Spinal cord (tissue), 4 donors: ENCODE results near the gene ROS1. TPM values are rescaled to one million over a fixed set of nuclear protein-coding genes. Genes with fewer than 3 reads are reported as not detected.

ENCODE experiments used
- polyA plus RNA-seq, 2 donors: library from polyadenylated mRNA; unstranded; fragments of 120-200 nt; gene quantifications; one replicate each; pipeline ENCODE4 v1.2.1, GENCODE V29; 2013; ENCODE audit not compliant: insufficient read length in 2 of 2
- small RNA-seq: library from RNA; depleted of rRNA; stranded (forward); fragments of <200 nt; gene quantifications from one replicate; pipeline ENCODE3, GENCODE V24; 2014; ENCODE audit warnings: low replicate concordance
- total RNA-seq, 2 donors: library from RNA; depleted of rRNA in 1 of 2; stranded (reverse); fragments of 120-200 nt in 1 of 2; fragments of >200 nt in 1 of 2; gene quantifications; one replicate each; pipeline versions ENCODE4 v1.2.3 to v1.2.4, GENCODE V29; 2013 to 2014

ROS1 gene
- total and polyA plus RNA-seq, 4 donors = 0.03 TPM; not detected in 3

Small RNAs within 50 kb of the gene (small RNA-seq; reads per million reads assigned to genes)
- gene RN7SKP18 (not detected), gene RNU6-253P (not detected)

Other genes with a start within 250 kb of the ROS1 start
- gene VGLL2, start 160.4 kb downstream of the ROS1 start, total RNA-seq = under 1 TPM; 0.11 to 0.30 TPM
- under 1 TPM; 0.46 to 0.71 TPM for gene VGLL2, start 160.4 kb downstream of the ROS1 start, polyA plus RNA-seq
- 1 to 10 TPM; 7.5 to 9.3 TPM for gene DCBLD1, start 56.7 kb upstream of the ROS1 start, total RNA-seq
- 1 to 10 TPM; 8.8 to 9.4 TPM for gene DCBLD1, start 56.7 kb upstream of the ROS1 start, polyA plus RNA-seq
- 10 to 100 TPM; 32.1 to 56.6 TPM for gene GOPC, start 176.6 kb upstream of the ROS1 start, total RNA-seq
- gene GOPC, start 176.6 kb upstream of the ROS1 start, polyA plus RNA-seq = 10 to 100 TPM; 42.2 to 53.2 TPM
- 10 to 100 TPM; 13.8 to 35.6 TPM for gene NUS1, start 249.5 kb upstream of the ROS1 start, total RNA-seq
- 10 to 100 TPM; 33.5 to 43.8 TPM for gene NUS1, start 249.5 kb upstream of the ROS1 start, polyA plus RNA-seq